Fibroblast of lung (primary cell): ENCODE data around the gene MRPS27. TPM values are rescaled to one million over a fixed set of nuclear protein-coding genes. Genes with fewer than 3 reads are reported as not detected.
A peak's percentile ranks its signal among the peaks of the same experiment; 100 is the strongest.

Source experiments
- DNase-seq, 2 donors: peaks; one replicate each; pipeline versions ENCODE4 v3.0.0 to v3.0.0-alpha.2; 2010; ENCODE audit warnings: low read depth in 2 of 2
- H2AFZ ChIP-seq: 2 replicates; pipeline ENCODE4 v1.5.1; 2012; ENCODE audit warnings: low read length, control low read depth, inconsistent platforms
- H3K27ac ChIP-seq: 2 replicates; pipeline ENCODE4 v1.5.1; 2011; ENCODE audit warnings: low read length, control low read depth; ENCODE audit not compliant: insufficient read depth
- H3K27me3 ChIP-seq: 2 replicates; pipeline ENCODE4 v1.5.1; 2011; ENCODE audit warnings: mild to moderate bottlenecking, low read length; ENCODE audit not compliant: control insufficient read depth, insufficient read depth
- H3K36me3 ChIP-seq: 2 replicates; pipeline ENCODE4 v1.5.1; 2011; ENCODE audit warnings: low read length; ENCODE audit not compliant: control insufficient read depth, insufficient read depth
- H3K4me1 ChIP-seq: 2 replicates; pipeline ENCODE4 v1.5.1; 2011; ENCODE audit warnings: low read length; ENCODE audit not compliant: control insufficient read depth, insufficient read depth; ENCODE audit errors: extremely low read depth
- H3K4me2 ChIP-seq: 2 replicates; pipeline ENCODE4 v1.5.1; 2011; ENCODE audit warnings: low read length, control low read depth; ENCODE audit not compliant: insufficient read depth; ENCODE audit errors: extremely low read depth
- H3K4me3 ChIP-seq, 4 experiments: fragments of 200-600 bp in 1 of 4; sonication (generic) in 1 of 4; replicated peaks in 1 of 4; 2 replicates each; pipeline ENCODE4 v1.5.1; 2011 to 2016; ENCODE audit warnings: low read length in 4 of 4, low read depth in 3 of 4, mild to moderate bottlenecking in 3 of 4, control low read depth in 2 of 4, inconsistent platforms in 1 of 4, mixed read lengths in 1 of 4; ENCODE audit not compliant: insufficient read depth in 1 of 4; ENCODE audit errors: control extremely low read depth in 1 of 4
- H3K79me2 ChIP-seq: 2 replicates; pipeline ENCODE4 v1.5.1; 2012; ENCODE audit warnings: mild to moderate bottlenecking, low read length, inconsistent platforms; ENCODE audit not compliant: control insufficient read depth, insufficient read depth
- H3K9ac ChIP-seq: 2 replicates; pipeline ENCODE4 v1.5.1; 2011; ENCODE audit warnings: mild to moderate bottlenecking, low read length, control low read depth; ENCODE audit not compliant: insufficient read depth
- H3K9me3 ChIP-seq: 2 replicates; pipeline ENCODE4 v1.5.1; 2012; ENCODE audit warnings: low read depth, low read length; ENCODE audit not compliant: control insufficient read depth, insufficient read depth
- H4K20me1 ChIP-seq: 2 replicates; pipeline ENCODE4 v1.5.1; 2011; ENCODE audit warnings: low read length; ENCODE audit not compliant: control insufficient read depth, insufficient read depth; ENCODE audit errors: extremely low read depth
- CTCF ChIP-seq, 2 donors: IDR thresholded peaks in 1 of 2; conservative IDR thresholded peaks in 1 of 2; 1 replicate in 1 of 2; 2 replicates in 1 of 2; pipeline ENCODE4 v1.5.1; 2011 to 2012; ENCODE audit warnings: low read length in 2 of 2, control low read depth in 1 of 2, inconsistent platforms in 1 of 2, low read depth in 1 of 2, mild to moderate bottlenecking in 1 of 2
- EZH2 ChIP-seq: IDR thresholded peaks from 2 replicates; pipeline ENCODE4 v1.5.1; 2012; ENCODE audit warnings: low read length, control low read depth, mild to moderate bottlenecking; ENCODE audit errors: missing control alignments
- polyA plus RNA-seq, 2 donors: library from polyadenylated mRNA; depleted of rRNA in 1 of 2; stranded (reverse) in 1 of 2; unstranded in 1 of 2; fragments of >200 nt; gene quantifications; 2 replicates each; pipeline ENCODE4 v1.2.1, GENCODE V29; 2011 to 2012; ENCODE audit warnings: missing spikeins in 1 of 2
- total RNA-seq: library from RNA; depleted of rRNA; stranded (reverse); fragments of >200 nt; gene quantifications from 2 replicates; pipeline ENCODE4 v1.2.1, GENCODE V29; 2014

The MRPS27 gene
- total and polyA plus RNA-seq, 2 donors (not counting 1 experiment from before 2014, with no cell fraction given) = 67.2 to 86.5 TPM

GRCh38 chr5:72284559-72285423 lies 35.2 kb downstream of the MRPS27 start:
- Histone ChIP-seq H3K36me3 (no peaks in the 10 kb centered on the region), H3K9me3 (no peaks in the 10 kb centered on the region), H4K20me1 (no peaks in the 10 kb centered on the region), H3K4me1 (peaks cover 16% of the 10 kb centered on the region), H3K79me2 (no peaks in the 10 kb centered on the region), H3K27me3 (no peaks in the 10 kb centered on the region), H3K4me2 (no peak overlapping the region), H3K9ac (no peak overlapping the region), H2AFZ (no peak overlapping the region), H3K27ac (no peak overlapping the region), H3K4me3 (no peak overlapping the region)
- DNase-seq = no peak
- TF ChIP-seq EZH2 = no peak
- TF ChIP-seq CTCF (conservative IDR thresholded peaks at IDR 0.05 in 1 of 2, IDR thresholded peaks at IDR 0.05 in 1 of 2; ENCODE audit: low read depth in 1 of 2, low read length in 2 of 2) = no peak

- Histone ChIP-seq H2AFZ (no peak overlapping the region), H3K27ac (no peak overlapping the region), H3K36me3 (no peaks in the 10 kb centered on the region), H3K9me3 (no peaks in the 10 kb centered on the region), H3K4me1 (peaks cover 16% of the 10 kb centered on the region), H3K79me2 (no peaks in the 10 kb centered on the region), H3K9ac (no peak overlapping the region), H3K4me2 (no peak overlapping the region), H3K27me3 (no peaks in the 10 kb centered on the region), H3K4me3 (no peak overlapping the region), H4K20me1 (no peaks in the 10 kb centered on the region)
- DNase-seq = peak; percentile 9 to 29
- TF ChIP-seq CTCF (conservative IDR thresholded peaks at IDR 0.05 in 1 of 2, IDR thresholded peaks at IDR 0.05 in 1 of 2; ENCODE audit: low read depth in 1 of 2, low read length in 2 of 2) = no peak
- no peak for TF ChIP-seq EZH2
Measured at GRCh38 chr5:72283358-72283757, 36.7 kb downstream of the MRPS27 start.

- peaks cover 16% of the 10 kb centered on the region for H3K4me1 ChIP-seq
- TF ChIP-seq CTCF (conservative IDR thresholded peaks at IDR 0.05 in 1 of 2, IDR thresholded peaks at IDR 0.05 in 1 of 2; ENCODE audit: low read depth in 1 of 2, low read length in 2 of 2) (no peak), EZH2 (no peak)
- no peaks in the 10 kb centered on the region for H4K20me1 ChIP-seq
- peak overlapping the region; percentile 16 for H3K27ac ChIP-seq
- H2AFZ ChIP-seq = no peak overlapping the region
- H3K36me3 ChIP-seq = no peaks in the 10 kb centered on the region
- H3K9me3 ChIP-seq = no peaks in the 10 kb centered on the region
- DNase-seq = peak; percentile 69 to 76
- no peaks in the 10 kb centered on the region for H3K79me2 ChIP-seq
- H3K27me3 ChIP-seq = no peaks in the 10 kb centered on the region
- H3K9ac ChIP-seq = no peak overlapping the region
- H3K4me2 ChIP-seq = peak overlapping the region; percentile 35
- H3K4me3 ChIP-seq = no peak overlapping the region
Measured at GRCh38 chr5:72282878-72283277, 37.2 kb downstream of the MRPS27 start.
